Activated T-helper 1 cell treated with Interleukin-2 at 50 U/mL for 16 hours (primary cell): ENCODE data around the gene KLHL3.
A peak's percentile ranks its signal among the peaks of the same experiment; 100 is the strongest.
"Not testable (repeated sequence)": the region's sequence is repeated elsewhere in the genome, so short reads cannot be mapped to it uniquely, and the experiment has no call there.

ENCODE experiments used
- DNase-seq: peaks from one replicate; pipeline ENCODE4 v3.0.0-alpha.2; 2020; ENCODE audit warnings: low read depth

Gene KLHL3

GRCh38 chr5:137667341-137667740, 68.5 kb downstream of the KLHL3 start:
- no peak for DNase-seq

DNA sequence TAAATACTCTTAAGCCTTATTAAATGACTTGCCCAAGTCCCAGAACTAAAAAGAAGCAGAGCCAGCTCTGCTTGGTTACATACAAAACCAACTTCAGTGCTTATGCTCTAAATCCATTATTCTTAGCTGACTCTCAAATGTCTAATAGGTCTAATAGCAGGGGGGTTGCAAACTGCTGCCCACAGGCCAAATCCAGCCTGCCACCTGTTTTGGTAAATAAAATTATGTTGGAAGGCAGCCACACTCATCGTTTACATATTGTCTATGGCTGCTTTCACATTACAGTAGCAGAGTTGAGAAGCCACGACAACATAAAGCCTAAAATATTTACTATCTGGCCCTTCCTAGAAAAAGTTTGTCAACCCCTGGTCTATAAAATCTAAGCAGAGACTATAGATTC, 69.0 kb downstream of the KLHL3 start:
- DNase-seq = no peak

DNA sequence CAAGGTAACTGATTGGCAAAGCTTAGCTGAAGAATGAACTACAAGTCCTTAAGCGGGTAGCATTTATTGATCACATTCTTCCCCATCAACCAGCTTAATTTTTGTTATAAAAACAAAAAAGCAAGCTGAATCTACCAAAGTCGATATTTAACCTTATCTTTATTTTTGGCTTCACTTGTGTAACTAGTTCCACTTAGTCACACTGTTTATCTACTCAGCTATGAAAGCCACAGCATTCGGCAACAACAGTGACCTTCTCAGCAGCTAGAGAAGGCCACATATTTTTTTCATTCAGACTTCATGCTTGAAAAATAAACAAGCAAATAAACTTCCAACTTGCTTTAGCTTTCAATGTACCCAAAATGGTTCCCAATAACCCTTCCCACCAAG, 69.4 kb downstream of the KLHL3 start:
- no peak for DNase-seq

GRCh38 chr5:137665678-137666460, 70.0 kb downstream of the KLHL3 start:
- peak; percentile 2 for DNase-seq

- peak; percentile 47 for DNase-seq
These were observed 75.5 kb downstream of the KLHL3 start for GRCh38 chr5:137660349-137660817.

DNA sequence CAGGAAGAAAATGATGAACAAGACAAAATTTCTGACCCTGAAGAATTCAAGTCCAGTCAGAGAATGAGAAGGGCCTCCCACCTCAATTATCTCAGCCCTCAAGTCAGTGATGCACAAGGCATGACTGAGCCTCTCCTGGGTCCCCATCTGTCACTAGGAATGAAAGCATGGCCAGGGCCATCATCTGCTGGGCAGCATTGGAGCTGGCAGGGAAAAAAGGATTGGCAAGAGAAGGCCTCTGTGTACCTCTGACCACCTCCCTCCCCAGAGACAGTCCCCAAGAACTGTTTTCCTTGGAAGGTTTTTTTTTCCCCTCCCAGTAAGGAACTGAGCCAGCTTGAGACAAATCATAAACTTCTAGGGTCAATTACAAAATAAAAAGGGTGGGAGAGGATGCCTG, 76.7 kb downstream of the KLHL3 start:
- no peak for DNase-seq

DNA sequence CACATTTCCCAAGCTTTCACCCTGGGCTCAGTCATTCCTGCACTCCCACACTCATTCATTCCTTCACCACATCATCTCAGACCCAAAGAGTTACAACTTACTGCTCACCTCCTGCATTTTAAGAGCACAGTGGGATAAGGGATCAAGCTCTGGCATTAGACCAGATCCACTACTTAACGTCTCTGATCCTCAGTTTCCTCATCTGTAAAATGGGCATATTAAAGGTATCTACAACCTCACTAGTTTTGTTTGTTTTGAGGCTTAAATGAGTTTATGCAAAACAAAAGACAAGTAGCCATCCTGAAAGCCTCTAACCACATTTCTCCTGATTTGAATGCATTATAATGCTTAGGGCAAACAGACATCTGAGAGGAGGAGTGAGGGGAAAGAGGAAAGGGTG, 77.6 kb downstream of the KLHL3 start:
- DNase-seq = no peak

DNA sequence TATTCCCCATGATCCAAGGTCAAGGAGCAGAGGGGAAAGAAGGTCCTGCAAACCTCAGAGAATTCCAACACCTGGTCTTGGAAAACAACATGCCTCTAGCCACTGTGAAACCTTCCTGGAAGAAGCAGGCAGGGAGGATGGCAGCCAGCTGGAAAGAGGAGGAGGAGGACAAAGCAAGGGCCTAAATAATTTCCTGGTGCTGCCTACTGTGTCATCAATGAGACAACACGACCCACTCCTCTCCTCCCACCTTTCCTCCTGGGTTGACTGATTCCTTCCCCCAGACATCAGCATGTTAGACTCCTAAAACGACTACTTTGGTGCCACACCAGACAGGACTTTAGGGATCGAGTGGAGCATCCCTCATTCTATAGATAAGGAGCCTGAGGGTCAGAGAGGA, 78.8 kb downstream of the KLHL3 start:
- DNase-seq = no peak

DNA sequence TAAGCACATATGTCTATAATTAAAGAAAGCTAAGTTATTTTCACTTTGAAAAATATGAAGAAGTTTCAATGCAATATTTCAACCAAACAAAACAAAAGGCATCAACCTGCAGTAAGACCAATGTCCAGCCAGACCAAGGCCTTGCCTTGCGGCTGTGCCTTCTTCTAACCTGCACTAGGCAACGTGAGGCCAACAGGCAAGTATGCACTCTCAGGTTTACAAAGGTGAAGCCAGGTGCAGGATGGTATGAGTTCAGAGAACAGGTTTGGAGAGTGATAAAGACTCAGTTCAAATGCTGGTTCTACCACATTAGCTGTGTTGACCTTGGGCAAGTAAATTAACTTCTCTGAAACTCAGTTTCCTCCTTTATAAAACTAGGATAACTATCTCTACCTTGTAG, 79.3 kb downstream of the KLHL3 start:
- no peak for DNase-seq

DNA sequence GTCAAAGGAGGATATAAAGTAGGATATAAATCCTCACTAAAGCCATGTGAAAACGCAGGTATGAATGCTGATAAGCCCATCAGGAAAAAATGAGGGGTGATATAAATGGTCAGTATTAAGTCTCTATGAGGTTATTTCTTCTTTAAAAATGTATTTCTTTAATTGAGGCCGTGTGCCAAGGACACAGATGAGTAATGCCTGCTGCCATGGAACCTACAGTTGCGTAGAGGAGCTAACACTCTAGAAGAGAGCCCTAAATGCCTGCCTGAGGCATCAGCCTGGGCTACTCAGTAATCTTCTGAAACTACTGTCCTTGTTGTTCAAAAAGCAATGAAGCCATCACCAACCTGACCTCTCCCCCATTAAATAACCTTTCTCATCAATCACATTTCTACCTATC, 84.9 kb downstream of the KLHL3 start:
- DNase-seq = no peak

DNA sequence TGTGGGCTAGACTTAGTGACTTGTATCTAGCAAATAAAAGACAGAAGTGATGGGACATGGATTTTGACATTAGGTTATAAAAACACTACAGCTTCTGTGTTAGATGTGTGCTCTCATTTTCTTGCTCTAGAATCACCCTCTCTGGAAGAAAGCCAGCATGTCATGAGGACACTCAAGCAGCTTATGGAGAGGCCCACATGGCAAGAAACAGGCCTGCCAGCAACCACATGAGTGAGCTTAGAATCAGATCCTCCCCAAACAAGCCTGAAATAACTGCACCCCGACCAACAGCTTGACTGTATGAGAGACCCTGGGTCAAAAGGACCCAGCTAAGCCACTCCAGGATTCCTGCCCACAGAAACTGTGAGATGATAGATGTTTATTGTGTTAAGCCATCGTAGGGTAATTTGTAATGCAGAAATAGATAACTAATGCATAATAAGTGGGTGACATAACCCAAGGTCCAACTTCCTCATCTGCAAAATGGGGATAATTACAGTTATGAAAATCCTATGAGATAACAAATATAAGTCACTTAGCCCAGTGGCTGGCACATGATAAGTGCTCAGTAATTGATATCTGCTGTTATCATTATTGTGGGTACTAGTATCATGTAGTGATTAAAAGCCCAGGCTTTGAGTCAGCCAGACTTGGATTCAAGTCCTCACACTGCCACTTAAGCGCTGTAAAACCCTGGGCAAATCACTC, 86.5 kb downstream of the KLHL3 start:
- no peak for DNase-seq

DNA sequence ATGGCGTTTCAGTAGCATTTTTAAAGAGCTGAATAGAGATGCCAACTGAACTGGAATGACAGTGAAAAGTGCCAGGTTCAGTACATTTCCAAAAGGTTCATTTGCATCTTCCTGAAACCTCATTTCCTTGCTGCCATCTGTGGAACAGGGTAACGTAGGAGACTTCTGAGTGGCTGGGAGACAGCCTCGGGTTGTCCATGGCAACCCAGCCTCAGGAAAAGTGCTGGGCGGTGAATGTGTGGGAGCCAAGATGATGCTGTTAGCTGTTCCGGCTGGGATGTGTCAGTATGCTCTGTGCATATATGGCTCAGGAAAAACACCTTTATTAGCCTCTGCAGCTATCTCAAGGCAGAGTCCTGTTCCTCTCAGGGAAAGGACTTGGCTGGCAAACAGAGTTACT, 87.5 kb downstream of the KLHL3 start:
- DNase-seq = no peak

- no peak for DNase-seq
These were observed 88.5 kb downstream of the KLHL3 start for GRCh38 chr5:137647401-137647800.

- DNase-seq = no peak
These were observed 89.1 kb downstream of the KLHL3 start for GRCh38 chr5:137646761-137647160.

DNA sequence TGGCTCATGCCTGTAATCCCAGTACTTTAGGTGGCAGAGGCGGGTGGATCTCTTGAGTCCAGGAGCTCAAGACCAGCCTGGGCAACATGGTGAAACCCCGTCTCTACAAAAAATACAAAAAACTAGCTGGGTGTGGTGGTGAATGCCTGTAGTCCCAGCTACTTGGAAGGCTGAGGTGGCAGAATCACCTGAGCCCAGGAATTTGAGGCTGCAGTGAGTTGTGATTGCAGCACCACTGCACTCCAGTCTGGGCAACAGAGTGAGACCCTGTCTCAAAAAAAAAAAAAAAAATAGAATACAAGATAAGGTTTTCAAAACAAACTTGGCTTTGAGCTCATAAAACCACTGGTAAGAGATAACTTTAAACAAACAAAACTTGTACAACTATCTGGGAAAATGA, 92.8 kb downstream of the KLHL3 start:
- not testable (repeated sequence) for DNase-seq

- DNase-seq = no peak
These were observed 93.8 kb downstream of the KLHL3 start for GRCh38 chr5:137642091-137642490.

GRCh38 chr5:137641148-137641547, 94.7 kb downstream of the KLHL3 start:
- no peak for DNase-seq

DNA sequence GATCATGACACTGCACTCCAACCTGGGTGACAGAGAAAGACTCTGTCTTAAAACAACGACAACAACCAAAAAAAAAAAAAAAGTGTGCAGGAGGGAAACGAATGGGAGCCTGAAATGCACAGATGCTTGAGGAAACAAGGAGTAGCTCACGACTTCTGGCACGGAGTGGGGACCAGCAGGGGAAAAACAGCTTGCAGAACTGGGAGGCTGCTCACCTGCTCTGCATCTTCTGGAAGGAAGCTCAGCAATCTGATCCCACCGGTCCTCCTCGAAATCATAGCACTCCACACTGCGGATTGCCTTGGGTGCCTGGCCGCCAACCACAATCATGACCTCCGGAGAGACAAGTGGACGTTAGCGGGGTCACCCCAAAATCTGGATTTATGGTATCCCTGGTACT, 96.2 kb downstream of the KLHL3 start:
- DNase-seq = no peak

DNA sequence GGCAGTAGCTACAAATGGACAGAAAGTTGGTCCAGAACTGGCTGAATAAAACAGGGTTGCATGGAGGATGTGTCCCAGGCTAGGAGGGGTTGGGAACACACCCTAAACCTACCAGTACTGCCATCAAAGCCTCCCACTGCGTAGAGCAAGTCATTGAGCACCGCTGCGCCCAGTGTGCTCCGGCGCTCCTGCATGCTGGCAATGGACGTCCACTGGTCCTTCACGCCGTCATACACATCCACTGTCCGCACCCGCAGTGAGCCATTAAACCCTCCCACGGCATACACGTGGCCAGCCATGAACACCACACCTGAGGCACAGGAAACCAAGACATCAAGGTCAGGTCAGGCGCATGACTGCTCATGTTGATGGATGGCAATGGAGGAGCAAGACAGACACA, 97.0 kb downstream of the KLHL3 start:
- DNase-seq = no peak

- no peak for DNase-seq
These were observed 98.8 kb downstream of the KLHL3 start for GRCh38 chr5:137636830-137637714.

DNA sequence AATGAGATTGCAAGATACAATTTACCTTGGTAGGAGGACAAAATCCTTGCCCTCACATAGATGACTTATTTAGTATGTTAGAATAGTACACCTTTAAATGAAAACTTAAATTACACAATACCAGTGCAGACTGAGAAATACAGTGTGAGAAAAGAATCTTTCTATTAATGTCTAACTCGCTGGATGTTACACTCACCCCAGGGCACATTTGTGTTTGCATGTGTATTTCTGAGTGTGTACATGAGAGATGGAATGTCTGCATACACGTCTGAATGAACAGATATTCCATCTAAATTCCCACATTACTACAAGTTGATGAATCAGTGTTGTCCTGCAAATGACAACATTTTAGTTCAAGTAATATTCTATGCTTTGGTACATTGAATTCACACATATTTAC, 99.8 kb downstream of the KLHL3 start:
- DNase-seq = no peak

DNA sequence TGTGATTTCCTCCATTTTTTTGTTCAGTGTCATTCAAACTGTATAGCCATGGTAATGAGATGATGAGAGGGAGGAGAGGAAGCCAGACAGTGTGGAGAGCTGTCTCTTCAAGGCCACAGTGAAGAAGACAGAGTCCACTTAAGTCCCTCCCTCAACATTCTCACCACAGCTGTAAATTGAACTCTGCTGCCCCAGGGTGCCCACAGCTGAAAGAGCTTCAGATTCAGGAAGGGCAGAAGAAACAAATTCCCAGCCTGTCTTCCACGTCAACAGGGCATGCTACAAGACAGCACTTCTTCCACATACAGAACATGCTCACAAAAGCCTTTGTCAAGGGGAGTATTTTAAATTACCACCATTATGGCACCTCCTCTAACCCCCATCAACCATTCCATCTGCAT, 100.4 kb downstream of the KLHL3 start:
- DNase-seq = no peak

DNA sequence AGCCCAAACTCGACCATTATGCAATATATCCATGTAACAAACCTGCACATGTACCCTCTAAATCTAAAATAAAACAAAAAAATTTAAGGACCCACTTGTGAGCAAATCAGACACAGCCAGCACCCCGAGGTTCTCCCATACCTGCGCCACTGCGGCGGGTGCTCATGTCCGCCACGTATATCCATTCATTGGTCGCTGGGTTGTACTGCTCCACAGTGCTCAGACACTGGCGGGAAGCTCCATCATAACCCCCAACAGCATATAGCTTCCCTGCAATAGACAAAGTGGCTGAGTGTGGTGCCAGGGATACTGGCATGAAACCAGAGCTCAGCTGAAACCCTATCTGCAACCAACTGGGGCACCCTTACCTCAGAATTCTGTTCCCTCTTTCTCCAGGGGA, 102.0 kb downstream of the KLHL3 start:
- no peak for DNase-seq
